Psoas muscle (tissue), 8 donors: Measurements from ENCODE around the gene NR2E1. TPM values are rescaled to one million over a fixed set of nuclear protein-coding genes. Genes with fewer than 3 reads are reported as not detected.

Experiments used
- ATAC-seq, 4 donors: fragments of 200-7000 bp; cut with Tn5 transposase; one replicate each; pipeline ENCODE4 v1.9.1; 2020; ENCODE audit warnings: moderate library complexity in 3 of 4, mild to moderate bottlenecking in 2 of 4
- DNase-seq, 2 donors: peaks; one replicate each; pipeline ENCODE4 v3.0.0-alpha.2; 2020
- H3K27ac ChIP-seq: fragments of 200-600 bp; one replicate; pipeline ENCODE4 v1.8.0; 2022
- H3K27me3 ChIP-seq, 3 donors: fragments of 200-600 bp in 1 of 3; one replicate each; pipeline versions ENCODE4 v1.6.1 to v1.8.0; 2013 to 2022; ENCODE audit warnings: low read length in 2 of 3, mild to moderate bottlenecking in 2 of 3, moderate library complexity in 1 of 3; ENCODE audit not compliant: insufficient read depth in 3 of 3
- H3K36me3 ChIP-seq, 2 donors: fragments of 200-600 bp in 1 of 2; one replicate each; pipeline versions ENCODE4 v1.6.1 to v1.8.0; 2013 to 2022; ENCODE audit warnings: low read depth in 1 of 2, mild to moderate bottlenecking in 1 of 2, moderate library complexity in 1 of 2; ENCODE audit not compliant: insufficient read depth in 1 of 2
- H3K4me1 ChIP-seq: fragments of 200-600 bp; one replicate; pipeline ENCODE4 v1.8.0; 2022
- H3K4me3 ChIP-seq: fragments of 200-600 bp; one replicate; pipeline ENCODE4 v1.8.0; 2022; ENCODE audit warnings: mild to moderate bottlenecking
- H3K9me3 ChIP-seq: fragments of 200-600 bp; one replicate; pipeline ENCODE4 v1.8.0; 2022
- CTCF ChIP-seq: fragments of 200-600 bp; IDR thresholded peaks from one replicate; pipeline ENCODE4 v1.8.0; 2022; ENCODE audit warnings: antibody characterized with exemption
- WGBS, 3 donors: extraction: QIAGEN DNeasy Blood & Tissue Kit; methylation state at CpG; one replicate each; pipeline versions ENCODE4 v1.1.6 to v1.1.7; 2013; 5-methylcytosine and 5-hydroxymethylcytosine counted together
- intact Hi-C, 2 donors: fragments of 100-400 bp; cut with DNase I; formaldehyde crosslinking; loops; one replicate each; pipeline versions ENCODE4 v1.11.0 to v1.14.2; 2022
- polyA plus RNA-seq, 3 donors: library from polyadenylated mRNA; stranded (reverse); fragments of 200-250 nt; gene quantifications; one replicate each; pipeline ENCODE4 v1.2.3, GENCODE V29; 2013
- total RNA-seq, 4 donors: library from RNA; stranded (reverse); fragmentation: NEBNext Ultra II Directional in 2 of 4; extraction: Animal tissue kit (Norgen Biotek cat#: 25700) in 2 of 4; gene quantifications; one replicate each; pipeline versions ENCODE4 v1.2.1 to v1.2.4, GENCODE V29; 2021 to 2023
- donor health status: healthy with polysubstance abuse.
- donor health status: DM: no; HTN: no; CAD: no; lungs with moderate emphysema.
- donor health status: Bipolar disorder and iron deficiency.
- donor health status: healthy.
- donor health status: DM: yes; HTN: yes; CAD: no.
- donor health status: DM: no; HTN: no; CAD: no.
- donor health status: DM: no; HTN: no; CAD: no.
- donor health status: DM: yes; HTN: yes; CAD: no.

The NR2E1 gene
- total and polyA plus RNA-seq, 7 donors = 0.01 TPM; not detected in 6

DNA sequence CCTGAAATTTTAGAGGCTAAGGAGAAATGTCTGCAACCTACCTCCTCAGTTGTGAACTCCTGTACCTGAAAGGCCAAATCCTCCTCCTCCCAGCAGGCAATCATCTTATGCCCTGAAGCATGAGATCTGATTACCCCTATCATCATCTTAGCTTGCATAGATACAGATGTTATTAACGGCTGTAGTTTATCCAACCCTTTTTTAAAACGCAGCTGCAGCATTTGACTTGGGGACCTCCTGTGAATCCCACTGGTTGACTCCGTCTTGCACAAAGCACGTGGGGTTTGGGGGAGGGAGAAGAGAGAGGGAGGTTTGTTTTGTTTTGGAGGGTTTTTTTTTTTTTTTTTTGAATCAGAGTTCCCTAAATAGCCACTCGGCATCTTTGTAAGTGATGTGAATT lies 5.8 kb upstream of the NR2E1 start:
- H3K27ac ChIP-seq = no peak overlapping the region
- peaks cover 26% of the 10 kb centered on the region for H3K4me1 ChIP-seq
- H3K4me3 ChIP-seq = no peak overlapping the region
- no peaks in the 10 kb centered on the region for H3K9me3 ChIP-seq
- peaks cover 8 to 100% (median 46%) of the 10 kb centered on the region in 3 donors for H3K27me3 ChIP-seq
- ATAC-seq = no peak
- 40 to 57% (median 52%) methylated on average over 5 of the region's 5 CpGs for WGBS, 3 donors
- intact Hi-C loops = no loop called here
- DNase-seq = no peak
- H3K36me3 ChIP-seq = no peaks in the 10 kb centered on the region
- TF ChIP-seq CTCF = no peak

- intact Hi-C loops = no loop called here
- Histone ChIP-seq H3K4me3 (no peak overlapping the region), H3K36me3 (no peaks in the 10 kb centered on the region), H3K27me3 (peaks cover 8 to 100% (median 56%) of the 10 kb centered on the region in 3 donors), H3K9me3 (no peaks in the 10 kb centered on the region), H3K27ac (no peak overlapping the region), H3K4me1 (peaks cover 39% of the 10 kb centered on the region)
- 7 to 14% (median 9%) methylated on average over 3 of the region's 3 CpGs for WGBS, 3 donors
- ATAC-seq (no peak), DNase-seq (no peak)
- no peak for TF ChIP-seq CTCF
Measured at GRCh38 chr6:108161724-108162282, 4.0 kb upstream of the NR2E1 start.

DNA sequence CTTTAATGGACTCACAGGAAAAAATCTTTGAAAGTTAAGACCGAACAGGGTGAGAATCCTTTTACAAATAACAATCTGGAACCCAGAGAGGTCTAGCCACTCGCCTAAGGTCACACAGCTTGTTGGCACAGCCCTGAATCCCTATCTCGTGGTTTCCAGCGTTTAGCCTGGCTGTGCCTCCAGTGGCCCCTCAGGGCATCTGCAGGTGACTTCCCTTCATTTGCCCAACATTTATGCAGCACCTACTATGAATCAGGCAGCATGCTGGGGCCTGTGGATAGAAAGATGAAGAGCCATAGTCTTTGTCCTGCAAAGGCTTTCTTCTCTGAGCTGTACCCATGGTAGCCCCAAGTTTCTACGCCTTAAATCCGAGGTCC lies 2.6 kb upstream of the NR2E1 start:
- 5% methylated on average over 6 of the region's 6 CpGs for WGBS, 3 donors
- intact Hi-C loops = no loop called here
- ATAC-seq = no peak
- Histone ChIP-seq H3K4me1 (peaks cover 29% of the 10 kb centered on the region), H3K4me3 (no peak overlapping the region), H3K27me3 (peaks cover 8 to 100% (median 58%) of the 10 kb centered on the region in 3 donors), H3K9me3 (no peaks in the 10 kb centered on the region), H3K27ac (no peak overlapping the region), H3K36me3 (no peaks in the 10 kb centered on the region)
- TF ChIP-seq CTCF = no peak
- no peak for DNase-seq

DNA sequence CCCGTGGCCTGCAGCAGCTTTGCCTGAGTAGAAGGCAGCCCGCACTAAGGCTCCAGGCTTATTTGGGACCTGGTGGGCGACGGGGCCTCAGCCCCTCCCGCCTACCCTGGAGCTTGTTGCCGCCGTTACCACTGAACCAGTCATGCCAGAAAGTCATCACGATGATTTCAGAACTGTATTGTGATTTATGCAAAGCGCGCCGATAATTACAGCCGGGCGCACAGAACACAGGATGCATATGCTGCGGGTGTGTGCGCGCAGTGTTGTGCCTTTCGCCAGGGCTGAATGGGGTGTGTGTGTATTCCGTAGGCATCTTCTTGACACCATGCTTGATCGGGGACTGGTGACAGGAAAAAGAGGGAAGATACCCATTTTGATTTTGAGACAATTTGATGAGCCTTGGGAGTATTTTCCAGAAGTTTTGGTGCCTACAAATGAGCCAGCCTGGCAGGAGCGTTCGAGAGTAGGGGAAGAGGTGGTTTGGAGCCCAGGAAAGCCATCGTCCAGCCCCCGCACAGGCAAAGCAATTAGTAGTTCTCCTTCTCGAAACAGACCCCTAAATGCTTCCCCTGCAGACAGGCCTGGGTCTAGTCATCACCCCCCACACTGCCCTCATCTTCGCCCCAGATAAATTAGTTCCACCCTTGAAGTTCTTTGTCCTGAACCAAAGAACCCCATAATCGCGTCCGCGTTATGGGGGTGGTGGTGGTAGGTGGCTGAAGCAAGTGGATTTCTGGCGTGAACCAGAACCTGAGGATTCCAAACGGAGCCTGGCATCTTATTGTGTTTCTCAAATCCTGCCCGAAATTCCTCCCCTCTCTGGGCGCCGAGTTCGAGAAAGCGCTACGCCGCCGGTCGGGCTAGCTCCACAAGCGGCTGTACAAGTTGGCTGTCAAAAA lies 1.9 kb upstream of the NR2E1 start:
- no peak for TF ChIP-seq CTCF
- no peak for ATAC-seq

More for the DNA sequence above, 1.9 kb upstream of the NR2E1 start:
- Histone ChIP-seq H3K4me1 (peaks cover 36% of the 10 kb centered on the region), H3K27me3 (peaks cover 8 to 100% (median 62%) of the 10 kb centered on the region in 3 donors), H3K36me3 (no peaks in the 10 kb centered on the region), H3K27ac (no peak overlapping the region), H3K4me3 (no peak overlapping the region), H3K9me3 (no peaks in the 10 kb centered on the region)
- 4 to 7% (median 6%) methylated on average over 41 of the region's 41 CpGs for WGBS, 3 donors
- no peak for DNase-seq
- intact Hi-C loops = no loop called here
